B cell (primary cell): ENCODE data around the gene SEPTIN3.

Source experiments
- EZH2 ChIP-seq: IDR thresholded peaks from 2 replicates; pipeline ENCODE4 v1.6.1; 2012; ENCODE audit warnings: borderline replicate concordance, low read depth, mild to moderate bottlenecking, moderate library complexity, low read length; ENCODE audit not compliant: insufficient read depth, poor library complexity, severe bottlenecking
- TF ChIP-seq, protein P1 (sequence below): fragments of 200-600 bp; IDR thresholded peaks from one replicate; pipeline ENCODE4 v1.8.0; 2022; ENCODE audit warnings: antibody characterized with exemption, mild to moderate bottlenecking

DNA sequence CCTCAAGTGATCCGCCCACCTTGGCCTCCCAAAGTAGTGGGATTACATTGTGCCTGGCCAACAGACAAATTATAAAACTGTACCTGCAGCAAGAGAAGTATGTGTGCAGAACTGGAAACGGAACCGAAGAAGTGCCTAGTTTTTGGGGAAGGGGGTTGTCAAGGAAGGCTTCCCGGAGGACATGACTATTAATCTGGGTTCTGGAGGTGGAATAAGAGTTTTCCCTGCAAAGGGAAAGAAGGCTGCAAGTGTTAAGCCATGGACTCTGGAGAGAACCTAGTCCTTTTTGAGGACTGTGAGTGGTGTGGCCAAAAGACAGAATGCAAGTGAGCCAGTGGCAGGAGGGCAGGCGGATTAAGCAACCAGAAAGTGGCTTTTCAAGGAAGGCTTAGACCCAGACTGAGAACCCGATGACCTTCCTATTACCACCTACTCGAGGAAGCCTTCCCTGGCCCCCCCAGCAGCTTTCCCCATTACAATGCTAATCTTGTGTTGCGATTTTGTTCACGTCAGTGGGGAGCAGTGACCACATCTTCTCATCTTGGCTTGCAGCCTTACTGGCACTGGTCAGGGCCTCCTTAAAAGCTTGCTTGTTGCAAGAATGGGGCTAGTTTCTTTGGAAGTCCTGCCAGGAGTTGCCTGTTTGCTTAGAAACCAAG lies 5.7 kb upstream of the SEPTIN3 start:
- TF ChIP-seq, protein P1, sequence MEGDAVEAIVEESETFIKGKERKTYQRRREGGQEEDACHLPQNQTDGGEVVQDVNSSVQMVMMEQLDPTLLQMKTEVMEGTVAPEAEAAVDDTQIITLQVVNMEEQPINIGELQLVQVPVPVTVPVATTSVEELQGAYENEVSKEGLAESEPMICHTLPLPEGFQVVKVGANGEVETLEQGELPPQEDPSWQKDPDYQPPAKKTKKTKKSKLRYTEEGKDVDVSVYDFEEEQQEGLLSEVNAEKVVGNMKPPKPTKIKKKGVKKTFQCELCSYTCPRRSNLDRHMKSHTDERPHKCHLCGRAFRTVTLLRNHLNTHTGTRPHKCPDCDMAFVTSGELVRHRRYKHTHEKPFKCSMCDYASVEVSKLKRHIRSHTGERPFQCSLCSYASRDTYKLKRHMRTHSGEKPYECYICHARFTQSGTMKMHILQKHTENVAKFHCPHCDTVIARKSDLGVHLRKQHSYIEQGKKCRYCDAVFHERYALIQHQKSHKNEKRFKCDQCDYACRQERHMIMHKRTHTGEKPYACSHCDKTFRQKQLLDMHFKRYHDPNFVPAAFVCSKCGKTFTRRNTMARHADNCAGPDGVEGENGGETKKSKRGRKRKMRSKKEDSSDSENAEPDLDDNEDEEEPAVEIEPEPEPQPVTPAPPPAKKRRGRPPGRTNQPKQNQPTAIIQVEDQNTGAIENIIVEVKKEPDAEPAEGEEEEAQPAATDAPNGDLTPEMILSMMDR = no peak
- no peak for TF ChIP-seq EZH2
